Measurements from ENCODE around the gene AOX1. TPM values are rescaled to one million over a fixed set of nuclear protein-coding genes. Genes with fewer than 3 reads are reported as not detected.
A peak's percentile ranks its signal among the peaks of the same experiment; 100 is the strongest.

AOX1 gene
- total and polyA plus RNA-seq, 9 of the 15 experiments (the other 6 are each of a cell fraction or from before 2014, with no cell fraction given): 0.10 to 0.55 (median 0.20) TPM; not detected in 6

GRCh38 chr2:200703127-200703925, 117.5 kb downstream of the AOX1 start (continued):
- TF ChIP-seq REST (IDR thresholded peaks at IDR 0.05; ENCODE audit: borderline replicate concordance) (peak; percentile 67; the same call in 1 of the 2 replicates), REST (CRISPR knock-in tag; IDR thresholded peaks at IDR 0.05; ENCODE audit: low read depth) (no peak)

Measured in K562 (cell line).